ENCODE results near the gene WDR19. TPM values are rescaled to one million over a fixed set of nuclear protein-coding genes. Genes with fewer than 3 reads are reported as not detected.

The WDR19 gene
- total and polyA plus RNA-seq, 2 donors (not counting 1 experiment from before 2014, with no cell fraction given) = 34.8 to 36.0 TPM

DNA sequence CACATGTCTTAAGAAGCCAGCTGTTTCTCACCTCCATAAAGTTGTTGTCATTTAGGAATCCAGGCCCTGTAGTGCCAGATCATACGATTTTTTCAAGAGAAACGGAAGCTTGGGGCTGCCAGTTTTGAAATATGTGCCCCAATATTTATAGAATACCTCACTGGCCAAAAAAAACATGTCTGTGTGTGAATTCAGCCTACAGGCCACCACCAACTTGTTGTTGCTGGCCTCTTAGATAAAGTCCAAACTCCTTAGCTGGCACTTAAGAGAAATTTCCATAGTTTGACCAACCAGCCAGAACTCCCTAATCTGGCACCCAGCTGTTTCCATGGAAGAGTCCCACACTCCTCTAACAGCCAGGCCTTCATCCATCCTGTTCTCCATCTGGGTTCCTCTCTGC lies 74.1 kb downstream of the WDR19 start:
- Histone ChIP-seq H3K4me3 (replicated peaks in 1 of 4; ENCODE audit: control extremely low read depth in 1 of 4, insufficient read depth in 1 of 4, low read depth in 3 of 4, low read length in 4 of 4) (no peak overlapping the region), H3K36me3 (ENCODE audit: control insufficient read depth, insufficient read depth, low read length) (no peaks in the 10 kb centered on the region), H3K4me1 (ENCODE audit: control insufficient read depth, extremely low read depth, insufficient read depth, low read length) (no peaks in the 10 kb centered on the region), H3K79me2 (ENCODE audit: control insufficient read depth, insufficient read depth, low read length) (no peaks in the 10 kb centered on the region), H3K27me3 (ENCODE audit: control insufficient read depth, insufficient read depth, low read length) (no peaks in the 10 kb centered on the region), H3K9me3 (ENCODE audit: control insufficient read depth, insufficient read depth, low read depth, low read length) (no peaks in the 10 kb centered on the region), H3K27ac (ENCODE audit: insufficient read depth, low read length) (no peak overlapping the region), H4K20me1 (ENCODE audit: control insufficient read depth, extremely low read depth, insufficient read depth, low read length) (no peaks in the 10 kb centered on the region), H2AFZ (ENCODE audit: low read length) (no peak overlapping the region), H3K9ac (ENCODE audit: insufficient read depth, low read length) (no peak overlapping the region), H3K4me2 (ENCODE audit: extremely low read depth, insufficient read depth, low read length) (no peak overlapping the region)
- DNase-seq (ENCODE audit: low read depth in 2 of 2) = peak in 1 of 2 donors; percentile 75
- TF ChIP-seq, protein P1, sequence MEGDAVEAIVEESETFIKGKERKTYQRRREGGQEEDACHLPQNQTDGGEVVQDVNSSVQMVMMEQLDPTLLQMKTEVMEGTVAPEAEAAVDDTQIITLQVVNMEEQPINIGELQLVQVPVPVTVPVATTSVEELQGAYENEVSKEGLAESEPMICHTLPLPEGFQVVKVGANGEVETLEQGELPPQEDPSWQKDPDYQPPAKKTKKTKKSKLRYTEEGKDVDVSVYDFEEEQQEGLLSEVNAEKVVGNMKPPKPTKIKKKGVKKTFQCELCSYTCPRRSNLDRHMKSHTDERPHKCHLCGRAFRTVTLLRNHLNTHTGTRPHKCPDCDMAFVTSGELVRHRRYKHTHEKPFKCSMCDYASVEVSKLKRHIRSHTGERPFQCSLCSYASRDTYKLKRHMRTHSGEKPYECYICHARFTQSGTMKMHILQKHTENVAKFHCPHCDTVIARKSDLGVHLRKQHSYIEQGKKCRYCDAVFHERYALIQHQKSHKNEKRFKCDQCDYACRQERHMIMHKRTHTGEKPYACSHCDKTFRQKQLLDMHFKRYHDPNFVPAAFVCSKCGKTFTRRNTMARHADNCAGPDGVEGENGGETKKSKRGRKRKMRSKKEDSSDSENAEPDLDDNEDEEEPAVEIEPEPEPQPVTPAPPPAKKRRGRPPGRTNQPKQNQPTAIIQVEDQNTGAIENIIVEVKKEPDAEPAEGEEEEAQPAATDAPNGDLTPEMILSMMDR (conservative IDR thresholded peaks at IDR 0.05 in 1 of 2, IDR thresholded peaks at IDR 0.05 in 1 of 2; ENCODE audit: low read depth in 1 of 2, low read length in 2 of 2) = no peak
- TF ChIP-seq EZH2 (IDR thresholded peaks at IDR 0.05; ENCODE audit: low read length, missing control alignments) = no peak

DNA sequence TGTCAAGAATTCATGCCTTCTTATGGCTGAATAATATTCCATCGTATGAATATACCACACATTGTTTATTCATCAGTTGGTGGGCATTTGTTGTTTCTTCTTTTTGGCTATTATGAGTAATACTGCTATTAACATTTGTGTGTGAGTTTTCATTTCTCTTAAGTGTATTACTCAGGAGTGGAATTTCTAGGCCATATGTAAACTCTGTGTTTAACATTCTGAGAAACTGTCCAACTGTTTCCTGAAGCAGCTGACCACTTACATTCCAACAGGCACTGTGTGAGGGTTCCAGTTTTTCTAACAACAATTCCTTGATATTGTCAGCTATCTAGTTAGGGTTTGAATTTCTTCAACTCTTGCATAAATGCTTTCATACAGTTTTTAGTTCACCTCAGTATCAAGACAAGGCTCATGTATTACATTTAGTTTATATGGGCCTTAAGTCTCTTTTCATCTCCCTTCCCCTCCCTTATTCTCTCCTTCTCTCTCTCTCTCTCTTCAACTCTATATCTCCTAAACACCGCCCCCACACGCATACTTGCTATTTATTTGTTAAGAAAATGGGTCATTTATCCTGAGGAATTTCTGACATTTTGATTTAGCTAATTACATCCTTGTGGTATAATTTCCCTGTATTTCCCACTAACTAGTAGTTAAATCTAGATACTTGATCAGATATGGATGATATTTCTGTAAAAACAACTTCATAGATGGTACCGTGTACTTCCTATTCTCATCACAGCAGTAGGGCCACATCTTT lies 77.4 kb downstream of the WDR19 start:
- H2AFZ ChIP-seq (ENCODE audit: low read length) = no peak overlapping the region
- H3K9me3 ChIP-seq (ENCODE audit: control insufficient read depth, insufficient read depth, low read depth, low read length) = no peaks in the 10 kb centered on the region
- no peaks in the 10 kb centered on the region for H3K36me3 ChIP-seq (ENCODE audit: control insufficient read depth, insufficient read depth, low read length)
- no peaks in the 10 kb centered on the region for H3K4me1 ChIP-seq (ENCODE audit: control insufficient read depth, extremely low read depth, insufficient read depth, low read length)
- TF ChIP-seq EZH2 (IDR thresholded peaks at IDR 0.05; ENCODE audit: low read length, missing control alignments) = no peak
- TF ChIP-seq, protein P1 (conservative IDR thresholded peaks at IDR 0.05 in 1 of 2, IDR thresholded peaks at IDR 0.05 in 1 of 2; ENCODE audit: low read depth in 1 of 2, low read length in 2 of 2) = no peak
- no peaks in the 10 kb centered on the region for H3K79me2 ChIP-seq (ENCODE audit: control insufficient read depth, insufficient read depth, low read length)
- peak; percentile 24 to 84 for DNase-seq (ENCODE audit: low read depth in 2 of 2)
- no peak overlapping the region for H3K9ac ChIP-seq (ENCODE audit: insufficient read depth, low read length)
- H4K20me1 ChIP-seq (ENCODE audit: control insufficient read depth, extremely low read depth, insufficient read depth, low read length) = no peaks in the 10 kb centered on the region
- H3K27ac ChIP-seq (ENCODE audit: insufficient read depth, low read length) = no peak overlapping the region
- H3K27me3 ChIP-seq (ENCODE audit: control insufficient read depth, insufficient read depth, low read length) = no peaks in the 10 kb centered on the region
- no peak overlapping the region for H3K4me2 ChIP-seq (ENCODE audit: extremely low read depth, insufficient read depth, low read length)
- H3K4me3 ChIP-seq (replicated peaks in 1 of 4; ENCODE audit: control extremely low read depth in 1 of 4, insufficient read depth in 1 of 4, low read depth in 3 of 4, low read length in 4 of 4) = no peak overlapping the region

DNA sequence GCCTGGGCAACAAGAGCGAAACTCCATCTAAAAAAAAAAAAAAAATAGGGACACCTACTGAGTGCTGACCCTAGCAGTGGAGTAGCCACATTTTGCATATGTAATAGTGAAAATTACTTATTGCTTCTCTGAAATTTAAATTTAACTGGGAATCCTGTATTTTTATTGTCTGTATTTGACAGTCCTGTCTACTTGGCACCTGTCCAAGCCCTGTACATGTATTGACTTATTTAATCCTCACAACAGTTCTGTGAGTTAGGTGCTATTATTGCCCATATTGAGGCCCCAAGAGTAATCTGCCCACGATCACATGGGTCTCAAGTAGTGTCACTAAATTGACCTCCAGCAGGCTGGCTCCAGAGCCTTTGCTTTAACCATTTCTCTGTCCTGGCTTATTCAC lies 81.6 kb downstream of the WDR19 start:
- TF ChIP-seq EZH2 (IDR thresholded peaks at IDR 0.05; ENCODE audit: low read length, missing control alignments) = no peak
- TF ChIP-seq, protein P1 (conservative IDR thresholded peaks at IDR 0.05 in 1 of 2, IDR thresholded peaks at IDR 0.05 in 1 of 2; ENCODE audit: low read depth in 1 of 2, low read length in 2 of 2) = no peak
- no peaks in the 10 kb centered on the region for H3K9me3 ChIP-seq (ENCODE audit: control insufficient read depth, insufficient read depth, low read depth, low read length)
- H3K27me3 ChIP-seq (ENCODE audit: control insufficient read depth, insufficient read depth, low read length) = no peaks in the 10 kb centered on the region
- H3K4me2 ChIP-seq (ENCODE audit: extremely low read depth, insufficient read depth, low read length) = no peak overlapping the region
- H3K27ac ChIP-seq (ENCODE audit: insufficient read depth, low read length) = no peak overlapping the region
- H3K9ac ChIP-seq (ENCODE audit: insufficient read depth, low read length) = no peak overlapping the region
- no peaks in the 10 kb centered on the region for H4K20me1 ChIP-seq (ENCODE audit: control insufficient read depth, extremely low read depth, insufficient read depth, low read length)
- no peak for DNase-seq (ENCODE audit: low read depth in 2 of 2)
- H3K79me2 ChIP-seq (ENCODE audit: control insufficient read depth, insufficient read depth, low read length) = no peaks in the 10 kb centered on the region
- no peaks in the 10 kb centered on the region for H3K4me1 ChIP-seq (ENCODE audit: control insufficient read depth, extremely low read depth, insufficient read depth, low read length)
- H3K4me3 ChIP-seq (replicated peaks in 1 of 4; ENCODE audit: control extremely low read depth in 1 of 4, insufficient read depth in 1 of 4, low read depth in 3 of 4, low read length in 4 of 4) = no peak overlapping the region
- H2AFZ ChIP-seq (ENCODE audit: low read length) = no peak overlapping the region
- H3K36me3 ChIP-seq (ENCODE audit: control insufficient read depth, insufficient read depth, low read length) = no peaks in the 10 kb centered on the region

All from fibroblast of lung (primary cell).